Omental fat pad (tissue), 4 donors: ENCODE results near the gene STAT4. TPM values are rescaled to one million over a fixed set of nuclear protein-coding genes. Genes with fewer than 3 reads are reported as not detected.

Experiments used
- ATAC-seq: fragments of 150-250 bp; one replicate; pipeline ENCODE4 v1.9.1; 2016; ENCODE audit warnings: mild to moderate bottlenecking, moderate library complexity; ENCODE audit not compliant: low FRiP score
- DNase-seq: peaks from one replicate; pipeline ENCODE4 v3.0.0-alpha.2; 2019; ENCODE audit warnings: low spot score
- CTCF ChIP-seq, 3 donors: fragments of 450-650 bp; IDR thresholded peaks; one replicate each; pipeline ENCODE4 v1.5.1; 2016 to 2017; ENCODE audit warnings: antibody characterized with exemption in 3 of 3, mild to moderate bottlenecking in 3 of 3, moderate library complexity in 2 of 3
- total RNA-seq, 4 donors: library from RNA; depleted of rRNA; stranded (reverse); fragments of >200 nt; gene quantifications; one replicate each; pipeline ENCODE4 v1.1.0, GENCODE V29; 2016

Gene STAT4
- total RNA-seq, 4 donors from 2014 or later: 4.6 to 29.4 (median 10.5) TPM

- no peak for TF ChIP-seq CTCF (IDR thresholded peaks at IDR 0.05)
- ATAC-seq: no peak
- DNase-seq: no peak
These were observed 142.5 kb downstream of the STAT4 start for GRCh38 chr2:191008286-191008685.

DNA sequence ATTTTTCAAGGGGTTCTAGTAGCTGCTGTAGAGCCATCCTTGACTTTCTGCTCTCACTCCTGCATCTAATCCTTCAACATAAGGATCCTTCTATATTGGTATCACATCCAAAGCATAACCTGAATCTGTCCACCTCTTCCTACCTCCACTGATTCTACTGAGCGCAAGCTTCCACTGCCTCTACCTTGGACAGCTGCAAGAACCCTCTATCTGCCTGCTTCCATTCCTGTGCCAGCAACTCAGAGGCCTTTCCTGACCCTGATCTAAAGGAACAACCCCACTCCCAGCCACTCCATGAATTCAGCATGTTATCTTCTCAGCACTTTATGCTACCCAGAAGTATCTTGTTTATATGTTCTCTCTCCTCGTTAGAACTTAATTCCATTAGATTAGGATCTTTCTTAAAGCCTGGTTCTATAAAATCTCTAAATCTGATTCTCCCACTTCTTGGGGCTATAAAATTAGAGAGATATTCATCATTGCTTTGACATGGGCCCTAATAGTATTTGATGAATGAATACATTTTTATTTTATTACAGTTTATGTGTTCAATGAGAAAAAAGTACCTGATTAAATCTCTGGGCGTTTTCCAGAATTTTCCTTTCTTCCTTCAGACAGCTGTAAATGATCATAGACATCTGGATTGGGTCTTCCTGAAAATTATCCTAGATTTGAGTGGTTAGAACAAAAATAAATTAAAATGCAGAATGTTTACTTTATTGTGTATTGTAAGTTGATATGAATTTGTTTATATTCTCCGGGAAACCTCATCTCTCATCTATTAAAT lies 143.6 kb downstream of the STAT4 start:
- no peak for TF ChIP-seq CTCF (IDR thresholded peaks at IDR 0.05)
- DNase-seq (no peak), ATAC-seq (no peak)

GRCh38 chr2:191006297-191006696 lies 144.5 kb downstream of the STAT4 start:
- ATAC-seq (no peak), DNase-seq (no peak)
- TF ChIP-seq CTCF (IDR thresholded peaks at IDR 0.05): no peak

GRCh38 chr2:191003405-191004309 lies 147.1 kb downstream of the STAT4 start:
- ATAC-seq: no peak

DNA sequence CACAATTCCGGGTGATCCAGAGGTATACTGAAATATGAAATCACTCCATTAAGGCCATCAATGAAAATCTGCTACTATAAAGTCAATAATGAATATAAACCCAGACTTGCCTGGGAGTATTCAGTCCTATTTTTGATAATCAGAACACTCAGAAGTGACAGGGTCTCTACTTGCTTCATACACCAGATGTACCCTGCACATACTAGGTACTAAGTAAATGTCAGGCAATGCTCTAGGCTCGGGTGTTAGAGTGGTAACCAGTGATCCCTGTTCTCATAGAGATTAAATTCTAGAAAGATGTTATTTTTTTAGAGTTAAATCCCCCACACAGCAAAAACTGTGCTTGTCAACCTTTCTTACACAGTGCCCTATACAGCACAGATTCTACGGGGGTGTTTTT lies 149.2 kb downstream of the STAT4 start:
- no peak for TF ChIP-seq CTCF (IDR thresholded peaks at IDR 0.05)
- ATAC-seq: no peak

More at GRCh38 chr2:191003405-191004309, 147.1 kb downstream of the STAT4 start:
- no peak for TF ChIP-seq CTCF (IDR thresholded peaks at IDR 0.05)
- no peak for DNase-seq

GRCh38 chr2:191001032-191001431 lies 149.8 kb downstream of the STAT4 start:
- no peak for TF ChIP-seq CTCF (IDR thresholded peaks at IDR 0.05)
- ATAC-seq (no peak), DNase-seq (no peak)

More for the DNA sequence above, 149.2 kb downstream of the STAT4 start:
- DNase-seq: no peak
